ENCODE data around the gene AUTS2. TPM values are rescaled to one million over a fixed set of nuclear protein-coding genes. Genes with fewer than 3 reads are reported as not detected.

AUTS2 gene
- total RNA-seq, 1 experiment from 2014 or later = not detected

DNA sequence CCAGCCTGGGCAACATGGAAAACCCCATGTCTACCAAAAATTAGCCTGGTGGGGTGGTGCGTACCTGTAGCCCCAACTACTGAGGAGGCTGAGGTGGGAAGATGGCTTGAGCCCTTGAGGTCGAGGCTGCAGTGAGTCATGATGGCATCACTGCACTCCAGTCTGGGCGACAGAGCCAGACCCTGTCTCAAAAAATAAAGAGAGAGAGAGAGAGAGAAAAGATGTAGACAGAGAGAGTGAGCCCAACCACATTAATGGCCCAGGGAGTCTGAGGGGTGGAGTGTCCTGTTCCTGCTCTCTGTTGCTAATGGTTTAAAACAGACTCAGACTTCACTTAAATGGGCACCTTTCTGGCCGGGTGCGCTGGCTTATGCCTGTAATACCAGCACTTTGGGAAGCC, 1078.0 kb downstream of the AUTS2 start:
- no peaks in the 10 kb centered on the region for H3K27me3 ChIP-seq (replicated peaks)
- H3K4me1 ChIP-seq (replicated peaks) = no peaks in the 10 kb centered on the region
- no peak for DNase-seq (ENCODE audit: low read depth in 1 of 2, low spot score in 2 of 2)
- no peaks in the 10 kb centered on the region for H3K36me3 ChIP-seq
- H3K9me3 ChIP-seq (replicated peaks) = no peaks in the 10 kb centered on the region; the same call in none of the 2 replicates
- H3K27ac ChIP-seq = no peak overlapping the region
- no peak overlapping the region for H3K4me3 ChIP-seq

- DNase-seq (ENCODE audit: low read depth in 1 of 2, low spot score in 2 of 2) = no peak
- Histone ChIP-seq H3K27me3 (replicated peaks) (no peaks in the 10 kb centered on the region), H3K4me3 (no peak overlapping the region), H3K27ac (no peak overlapping the region), H3K9me3 (replicated peaks) (no peaks in the 10 kb centered on the region; the same call in none of the 2 replicates), H3K4me1 (replicated peaks) (no peaks in the 10 kb centered on the region), H3K36me3 (no peaks in the 10 kb centered on the region)
Observed at GRCh38 chr7:70678621-70679251, 1080.5 kb downstream of the AUTS2 start.

GRCh38 chr7:70679661-70680060, 1081.4 kb downstream of the AUTS2 start:
- no peaks in the 10 kb centered on the region for H3K4me1 ChIP-seq (replicated peaks)
- no peak for DNase-seq (ENCODE audit: low read depth in 1 of 2, low spot score in 2 of 2)
- H3K27me3 ChIP-seq (replicated peaks) = no peaks in the 10 kb centered on the region
- no peaks in the 10 kb centered on the region for H3K36me3 ChIP-seq
- no peaks in the 10 kb centered on the region; the same call in none of the 2 replicates for H3K9me3 ChIP-seq (replicated peaks)
- no peak overlapping the region for H3K27ac ChIP-seq
- H3K4me3 ChIP-seq = no peak overlapping the region

GRCh38 chr7:70680306-70680705, 1082.0 kb downstream of the AUTS2 start:
- H3K4me3 ChIP-seq = no peak overlapping the region
- no peaks in the 10 kb centered on the region for H3K4me1 ChIP-seq (replicated peaks)
- H3K9me3 ChIP-seq (replicated peaks) = no peaks in the 10 kb centered on the region; the same call in 1 of the 2 replicates
- no peaks in the 10 kb centered on the region for H3K27me3 ChIP-seq (replicated peaks)
- no peak for DNase-seq (ENCODE audit: low read depth in 1 of 2, low spot score in 2 of 2)
- no peak overlapping the region for H3K27ac ChIP-seq
- H3K36me3 ChIP-seq = no peaks in the 10 kb centered on the region

DNA sequence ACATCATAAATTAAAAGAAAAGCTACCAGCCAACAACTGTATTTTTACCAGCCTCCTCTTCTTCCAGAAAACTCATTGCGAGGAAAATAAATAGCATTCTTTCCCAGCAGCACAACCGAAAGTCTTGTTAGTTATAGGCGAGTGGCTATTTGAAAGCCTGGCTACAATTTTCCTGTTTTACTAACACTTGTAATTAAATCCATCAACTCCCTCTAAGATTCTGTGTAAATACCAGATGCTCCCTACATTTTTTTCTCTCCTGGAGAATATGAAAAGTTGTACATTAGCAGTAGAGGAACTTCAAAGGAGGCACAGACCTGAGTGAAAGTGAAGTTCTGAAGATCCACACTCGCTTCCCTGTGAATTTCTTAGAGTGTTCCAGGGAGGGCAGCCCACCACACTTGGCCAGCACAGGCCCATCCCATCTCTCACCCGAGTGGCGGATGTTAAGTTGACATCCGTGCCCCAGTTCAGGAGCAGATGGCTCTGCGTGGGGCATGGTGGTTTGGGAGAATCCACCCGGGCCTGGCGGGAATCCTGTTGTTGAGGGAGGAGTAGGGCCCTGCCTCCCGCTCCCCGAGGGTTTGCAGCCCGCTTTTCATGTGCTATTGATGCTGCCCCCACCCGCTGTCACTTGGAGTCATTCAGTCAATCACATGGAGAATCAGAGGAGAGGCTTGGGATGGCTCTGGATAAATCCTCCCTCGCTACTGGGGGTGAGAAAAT, 1082.6 kb downstream of the AUTS2 start:
- no peak overlapping the region for H3K27ac ChIP-seq
- no peak overlapping the region for H3K4me3 ChIP-seq
- H3K4me1 ChIP-seq (replicated peaks) = no peaks in the 10 kb centered on the region
- no peaks in the 10 kb centered on the region for H3K27me3 ChIP-seq (replicated peaks)
- no peak for DNase-seq (ENCODE audit: low read depth in 1 of 2, low spot score in 2 of 2)
- no peaks in the 10 kb centered on the region for H3K36me3 ChIP-seq
- H3K9me3 ChIP-seq (replicated peaks) = no peaks in the 10 kb centered on the region

DNA sequence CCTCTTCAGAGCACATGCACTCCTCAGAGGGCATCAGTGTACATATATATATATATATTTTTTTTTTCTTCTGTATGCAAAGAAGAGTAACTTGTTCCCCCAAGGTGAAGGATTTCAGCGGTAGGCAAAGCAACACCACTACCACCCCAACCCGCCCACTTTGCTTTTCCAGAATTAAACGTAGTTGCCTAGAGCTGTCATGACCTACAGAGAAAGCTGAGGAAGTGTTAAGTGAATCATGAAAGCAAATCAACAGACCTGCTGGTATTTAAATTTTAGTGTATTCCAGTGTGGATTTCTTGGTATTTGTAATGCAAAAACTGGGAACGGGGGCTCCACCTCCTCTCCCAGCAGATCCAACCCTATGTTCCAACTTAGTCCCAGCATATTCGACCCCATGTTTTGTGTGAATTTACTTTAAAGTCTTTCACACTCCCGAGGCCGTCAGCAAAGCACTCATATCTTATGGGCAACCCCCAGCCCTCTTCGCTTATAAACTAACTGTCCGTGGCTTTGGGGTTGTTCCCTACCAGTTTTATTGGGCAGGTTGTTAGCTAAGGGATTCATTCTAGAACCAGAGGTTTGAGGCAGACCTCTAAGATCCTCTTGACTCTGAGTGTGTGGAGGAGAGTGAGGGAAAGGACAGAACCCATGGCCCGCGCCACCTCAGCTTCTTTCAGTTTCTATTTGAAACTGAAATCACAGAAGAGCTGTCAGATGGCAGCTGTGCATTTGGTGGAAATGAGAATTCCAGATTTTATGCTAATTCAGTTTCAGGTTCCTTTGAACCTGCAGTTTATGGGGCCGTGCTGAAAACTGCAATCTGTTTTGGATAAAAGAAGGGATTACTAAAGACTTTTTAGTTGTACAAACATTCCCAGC, 1083.4 kb downstream of the AUTS2 start:
- DNase-seq (ENCODE audit: low read depth in 1 of 2, low spot score in 2 of 2) = no peak
- no peaks in the 10 kb centered on the region for H3K27me3 ChIP-seq (replicated peaks)
- no peak overlapping the region for H3K27ac ChIP-seq
- H3K9me3 ChIP-seq (replicated peaks) = no peaks in the 10 kb centered on the region
- no peak overlapping the region for H3K4me3 ChIP-seq
- no peaks in the 10 kb centered on the region for H3K36me3 ChIP-seq
- H3K4me1 ChIP-seq (replicated peaks) = no peaks in the 10 kb centered on the region

DNA sequence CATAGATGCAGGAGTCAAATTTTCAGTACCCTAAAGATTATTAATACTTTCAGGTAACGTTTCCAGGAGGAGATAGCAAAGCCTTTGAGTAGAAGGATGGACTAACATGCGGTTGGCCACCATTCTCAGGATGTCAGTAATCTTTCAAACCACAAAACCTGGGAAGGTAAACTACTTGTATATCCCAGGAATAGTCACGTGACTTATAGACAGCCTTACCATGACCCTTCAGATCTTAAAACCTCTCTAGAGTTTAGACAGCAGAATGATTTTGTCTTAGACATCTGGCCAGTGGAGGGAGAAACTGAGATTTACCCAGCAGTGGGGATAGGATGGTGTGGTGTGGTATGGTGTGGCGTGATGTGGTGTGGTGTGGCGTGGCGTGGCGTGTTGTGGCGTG, 1085.9 kb downstream of the AUTS2 start:
- DNase-seq (ENCODE audit: low read depth in 1 of 2, low spot score in 2 of 2) = no peak
- Histone ChIP-seq H3K4me3 (no peak overlapping the region), H3K27ac (no peak overlapping the region), H3K9me3 (replicated peaks) (no peaks in the 10 kb centered on the region), H3K4me1 (replicated peaks) (no peaks in the 10 kb centered on the region), H3K36me3 (no peaks in the 10 kb centered on the region), H3K27me3 (replicated peaks) (no peaks in the 10 kb centered on the region)

DNA sequence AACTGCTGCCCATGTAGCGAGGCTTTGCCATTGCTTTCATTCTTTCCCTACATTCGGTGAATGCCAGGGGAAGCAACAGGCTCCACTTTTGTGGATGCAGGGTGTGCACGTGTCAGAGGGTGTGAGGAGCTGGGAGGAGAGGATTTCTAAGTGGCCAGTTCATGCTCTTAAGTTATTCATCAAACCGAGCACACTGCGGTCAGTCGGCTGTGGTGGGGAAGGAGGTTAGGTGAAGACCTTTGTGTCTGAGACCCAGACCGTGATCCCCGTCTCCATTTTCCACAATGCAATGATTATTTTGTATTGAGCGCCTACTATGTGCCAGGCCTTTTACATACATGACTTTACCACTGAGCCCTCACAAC, 1095.0 kb downstream of the AUTS2 start:
- no peak for DNase-seq (ENCODE audit: low read depth in 1 of 2, low spot score in 2 of 2)
- Histone ChIP-seq H3K9me3 (replicated peaks) (no peaks in the 10 kb centered on the region), H3K27me3 (replicated peaks) (peaks cover 38% of the 10 kb centered on the region), H3K36me3 (no peaks in the 10 kb centered on the region), H3K27ac (no peak overlapping the region), H3K4me1 (replicated peaks) (peaks cover 15% of the 10 kb centered on the region), H3K4me3 (no peak overlapping the region)

- peaks cover 38% of the 10 kb centered on the region for H3K27me3 ChIP-seq (replicated peaks)
- no peaks in the 10 kb centered on the region for H3K9me3 ChIP-seq (replicated peaks)
- H3K4me1 ChIP-seq (replicated peaks) = peaks cover 15% of the 10 kb centered on the region
- H3K27ac ChIP-seq = no peak overlapping the region
- peak overlapping the region; percentile 33 for H3K4me3 ChIP-seq
- DNase-seq (ENCODE audit: low read depth in 1 of 2, low spot score in 2 of 2) = no peak
- no peaks in the 10 kb centered on the region for H3K36me3 ChIP-seq
Observed at GRCh38 chr7:70693686-70694433, 1095.6 kb downstream of the AUTS2 start.

GRCh38 chr7:70694434-70694970, 1096.2 kb downstream of the AUTS2 start:
- H3K4me3 ChIP-seq = peak overlapping the region; percentile 33
- no peak for DNase-seq (ENCODE audit: low read depth in 1 of 2, low spot score in 2 of 2)
- peaks cover 38% of the 10 kb centered on the region for H3K27me3 ChIP-seq (replicated peaks)
- H3K36me3 ChIP-seq = no peaks in the 10 kb centered on the region
- H3K9me3 ChIP-seq (replicated peaks) = no peaks in the 10 kb centered on the region
- H3K4me1 ChIP-seq (replicated peaks) = peaks cover 15% of the 10 kb centered on the region
- H3K27ac ChIP-seq = no peak overlapping the region

DNA sequence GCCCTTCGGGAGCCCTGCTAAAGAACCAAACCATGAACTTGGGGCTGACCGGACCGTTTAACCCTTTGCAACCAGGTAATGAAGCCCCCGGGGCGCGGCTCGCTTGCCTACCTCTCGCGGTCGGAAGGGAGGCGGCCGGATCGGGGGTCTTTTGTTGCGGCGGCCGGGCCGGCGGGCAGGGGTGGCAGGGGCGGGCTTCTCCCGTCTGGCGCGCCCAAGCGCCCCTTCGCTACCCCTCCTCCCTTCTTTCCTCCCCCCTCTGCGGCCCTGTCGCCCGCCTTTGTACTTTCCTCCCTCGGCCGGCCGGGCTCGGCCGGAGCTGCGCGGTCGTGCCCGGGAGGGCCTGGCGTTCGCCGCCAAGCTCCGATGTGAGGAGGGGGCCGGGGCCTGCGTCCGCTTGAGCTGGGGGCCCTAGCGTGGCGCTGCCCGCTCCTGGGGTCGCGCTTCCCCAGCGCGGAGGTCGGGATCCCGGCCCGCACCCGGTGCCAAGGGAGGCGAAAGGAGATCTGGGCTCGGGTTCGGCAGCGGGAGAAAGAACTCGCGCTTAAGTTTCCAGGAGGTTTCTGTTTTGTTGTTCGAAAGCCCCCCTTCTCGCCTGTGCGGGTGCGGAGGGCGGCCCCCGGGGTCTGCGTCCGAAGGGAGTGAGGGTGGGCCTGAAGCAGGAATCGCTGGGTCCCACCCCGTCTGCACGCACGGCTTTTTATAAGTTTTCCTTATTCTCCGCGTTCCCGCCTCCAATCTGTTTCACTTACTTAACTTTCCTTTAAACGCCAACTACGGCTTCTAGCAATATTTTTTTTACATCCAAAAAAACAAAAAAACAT, 1096.9 kb downstream of the AUTS2 start:
- Histone ChIP-seq H3K27me3 (replicated peaks) (peaks cover 38% of the 10 kb centered on the region), H3K4me1 (replicated peaks) (peaks cover 15% of the 10 kb centered on the region), H3K9me3 (replicated peaks) (no peaks in the 10 kb centered on the region), H3K27ac (no peak overlapping the region), H3K36me3 (no peaks in the 10 kb centered on the region), H3K4me3 (peak overlapping the region; percentile 33)
- DNase-seq (ENCODE audit: low read depth in 1 of 2, low spot score in 2 of 2) = no peak

DNA sequence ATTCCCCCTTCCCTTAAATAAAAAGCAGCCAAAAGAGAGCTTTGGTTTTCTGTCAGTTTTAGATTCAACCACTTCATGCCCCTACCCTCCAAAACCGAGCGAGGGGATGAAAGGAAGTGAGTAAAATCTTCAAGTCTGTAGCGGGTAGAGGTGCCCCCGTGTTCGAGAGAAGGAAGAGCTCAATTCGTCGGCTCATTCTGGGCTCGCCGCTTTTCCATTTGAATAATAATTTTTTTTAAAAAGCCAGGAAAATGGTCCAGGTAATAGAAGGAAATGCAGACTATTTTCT, 1097.5 kb downstream of the AUTS2 start:
- H3K27ac ChIP-seq = no peak overlapping the region
- H3K4me1 ChIP-seq (replicated peaks) = peaks cover 15% of the 10 kb centered on the region
- peaks cover 38% of the 10 kb centered on the region for H3K27me3 ChIP-seq (replicated peaks)
- H3K4me3 ChIP-seq = peak overlapping the region; percentile 33
- no peak for DNase-seq (ENCODE audit: low read depth in 1 of 2, low spot score in 2 of 2)
- no peaks in the 10 kb centered on the region for H3K9me3 ChIP-seq (replicated peaks)
- H3K36me3 ChIP-seq = no peaks in the 10 kb centered on the region

Measured in SJSA1 (cell line).